GM19023 (cell line): ENCODE results near the gene FGB.

Experiments used
- ATAC-seq: cut with Tn5 transposase; IDR thresholded peaks from one replicate; pipeline ENCODE4 v1.9.1; 2021; ENCODE audit warnings: mild to moderate bottlenecking, moderate library complexity; ENCODE audit not compliant: unreplicated experiment

Gene FGB

DNA sequence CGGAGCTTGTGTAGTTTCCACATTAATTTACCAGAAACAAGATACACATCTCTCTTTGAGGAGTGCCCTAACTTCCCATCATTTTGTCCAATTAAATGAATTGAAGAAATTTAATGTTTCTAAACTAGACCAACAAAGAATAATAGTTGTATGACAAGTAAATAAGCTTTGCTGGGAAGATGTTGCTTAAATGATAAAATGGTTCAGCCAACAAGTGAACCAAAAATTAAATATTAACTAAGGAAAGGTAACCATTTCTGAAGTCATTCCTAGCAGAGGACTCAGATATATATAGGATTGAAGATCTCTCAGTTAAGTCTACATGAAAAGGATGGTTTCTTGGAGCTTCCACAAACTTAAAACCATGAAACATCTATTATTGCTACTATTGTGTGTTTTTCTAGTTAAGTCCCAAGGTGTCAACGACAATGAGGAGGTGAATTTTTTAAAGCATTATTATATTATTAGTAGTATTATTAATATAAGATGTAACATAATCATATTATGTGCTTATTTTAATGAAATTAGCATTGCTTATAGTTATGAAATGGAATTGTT is at the start of gene FGB:
Gene FGB, plus strand, starts transcription at position 315 of the 558 bp plus-strand sequence. Its CDS starts 8 bp downstream, at position 323.
- ATAC-seq: no peak

DNA sequence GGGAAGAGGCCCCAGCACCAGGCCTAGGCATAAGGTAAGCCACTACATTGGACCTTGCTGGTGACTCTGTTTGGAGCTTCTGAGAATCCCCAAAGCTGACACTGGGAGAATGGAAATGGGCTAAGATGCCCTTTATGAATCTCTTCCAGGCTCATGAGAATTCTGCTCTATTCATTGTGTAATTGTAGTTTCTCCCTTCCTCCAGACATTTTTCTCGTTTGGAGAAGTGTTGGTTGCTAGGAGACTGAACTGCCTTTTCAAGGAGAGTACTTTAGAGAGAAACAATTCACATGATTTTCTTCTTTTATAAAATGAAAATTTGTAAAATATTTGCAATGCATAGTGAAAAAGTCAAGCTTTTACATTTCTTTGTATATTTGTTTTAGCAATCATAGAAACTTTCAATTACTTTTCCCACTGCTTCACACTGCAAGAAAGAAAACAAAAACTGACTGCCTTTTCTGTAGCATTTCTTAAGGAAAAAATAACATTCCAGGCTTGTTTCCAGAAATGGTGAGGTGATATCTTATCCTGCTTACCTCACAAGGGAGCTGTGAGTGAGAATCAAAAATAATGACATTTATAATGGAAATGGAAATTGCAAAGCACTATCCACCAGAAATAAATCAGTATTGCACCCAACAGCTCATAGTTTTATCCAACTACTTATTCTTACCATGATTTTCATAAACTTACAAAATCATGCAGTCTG is 46.3 kb upstream of the FGB start:
- ATAC-seq: no peak

DNA sequence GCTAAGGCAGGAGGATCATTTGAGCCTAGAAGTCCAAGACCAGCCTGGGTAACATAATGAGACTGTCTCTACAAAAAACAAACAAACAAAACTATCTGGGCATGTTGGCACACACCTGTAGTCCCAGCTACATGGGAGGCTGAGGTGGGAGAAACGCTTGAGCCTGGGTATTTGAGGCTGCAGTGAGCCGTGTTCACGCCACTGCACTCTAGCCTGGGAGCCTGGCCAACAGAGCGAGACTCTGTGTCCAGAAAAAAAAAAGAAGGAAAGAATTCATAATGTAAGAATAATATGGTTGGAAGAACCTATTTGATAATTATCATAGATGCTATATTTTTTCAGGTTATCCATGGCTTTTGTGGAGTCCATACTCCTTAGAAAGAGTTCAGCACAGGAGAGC is 45.2 kb upstream of the FGB start:
- ATAC-seq: no peak

DNA sequence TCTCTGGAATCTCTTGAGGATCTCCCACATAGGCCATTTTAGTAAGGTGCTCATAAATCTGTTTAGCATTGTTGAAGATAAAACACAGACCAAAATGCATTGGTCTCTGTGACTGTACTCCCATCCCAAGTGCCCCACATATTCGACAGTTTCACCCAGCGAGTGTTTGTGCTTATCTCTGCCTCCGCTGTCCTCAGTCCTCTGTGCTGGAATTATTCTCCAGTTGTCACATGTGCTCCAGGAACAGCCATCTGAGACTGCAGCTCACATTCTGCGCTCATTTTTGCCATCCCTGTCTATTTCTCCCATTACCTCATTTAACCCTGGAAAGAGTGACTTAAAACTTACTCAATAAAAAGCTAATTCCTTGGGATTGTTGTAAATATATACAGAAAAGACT is 43.6 kb upstream of the FGB start:
- no peak for ATAC-seq

DNA sequence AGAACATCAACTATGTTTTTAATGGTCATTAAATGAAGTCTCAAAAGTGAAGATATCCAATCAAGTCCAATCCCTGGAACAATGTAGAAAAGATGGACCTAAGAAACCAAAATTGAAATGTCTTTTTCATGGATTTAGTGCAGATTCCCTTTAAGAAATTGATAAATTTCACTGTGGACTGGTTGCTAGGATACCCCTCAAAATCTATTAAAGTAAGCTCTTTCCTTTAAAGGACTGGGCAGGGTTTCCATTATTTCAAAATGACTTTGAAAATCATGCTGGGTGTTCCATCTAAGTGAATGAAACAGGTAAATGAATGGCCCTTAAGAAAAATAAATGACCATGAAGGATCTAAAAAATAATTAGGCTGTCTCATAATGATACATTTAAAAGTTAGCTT is 41.2 kb upstream of the FGB start:
- no peak for ATAC-seq

DNA sequence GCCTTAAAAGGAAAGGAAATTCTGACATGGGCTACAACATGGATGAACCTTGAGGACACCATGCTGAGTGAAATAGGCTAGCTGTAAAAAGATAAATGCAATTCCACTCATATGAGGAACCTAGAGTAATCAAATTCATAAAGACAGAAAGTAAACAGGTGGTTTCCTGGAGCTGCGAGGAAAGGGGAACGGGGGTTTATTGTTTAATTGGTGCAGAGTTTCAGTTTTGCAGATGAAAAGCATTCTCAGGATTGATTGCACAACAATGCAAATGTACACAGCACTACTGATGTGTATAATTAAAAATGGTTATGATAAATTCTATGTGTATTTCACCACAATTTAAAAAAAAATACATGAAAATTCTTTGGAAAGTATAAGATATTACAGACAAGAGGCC is 36.7 kb upstream of the FGB start:
- no peak for ATAC-seq

DNA sequence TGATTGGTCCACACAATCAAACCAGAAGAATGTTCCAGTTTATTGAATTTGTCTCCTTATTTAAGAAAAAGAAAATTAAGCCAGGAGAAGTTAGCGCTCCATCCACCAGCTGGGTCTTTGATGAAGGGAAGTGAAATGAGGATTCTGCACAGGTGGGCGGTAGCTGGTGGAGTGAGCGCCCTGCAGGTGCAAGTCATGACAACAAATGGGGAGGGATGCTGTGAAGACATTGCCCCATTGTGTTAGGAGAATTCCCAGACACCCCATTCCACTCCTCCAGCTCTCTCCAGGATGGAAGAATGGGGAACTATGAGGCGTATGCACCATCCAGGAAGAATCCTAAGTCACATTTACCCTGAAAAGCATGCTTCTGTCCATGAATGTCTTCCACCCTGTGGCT is 35.5 kb upstream of the FGB start:
- ATAC-seq: no peak

DNA sequence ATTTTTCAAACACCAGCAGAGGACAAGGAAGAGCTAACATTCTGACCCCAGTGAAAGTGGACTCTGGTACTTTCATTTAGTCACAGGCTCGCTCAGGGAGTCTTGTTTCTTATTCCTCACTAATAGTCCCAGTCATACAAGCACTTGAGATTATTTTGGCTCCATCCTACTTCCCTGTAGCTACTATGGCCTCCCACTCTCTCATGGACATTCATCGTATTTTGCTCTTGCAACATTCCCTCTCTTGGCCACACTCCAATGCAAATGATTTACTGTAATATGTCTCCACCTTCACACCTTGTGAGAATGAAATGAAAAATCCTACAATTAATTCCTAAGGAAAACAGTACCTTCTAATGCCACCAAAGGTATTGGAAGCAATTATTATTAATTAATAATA is 33.9 kb upstream of the FGB start:
- ATAC-seq: no peak

DNA sequence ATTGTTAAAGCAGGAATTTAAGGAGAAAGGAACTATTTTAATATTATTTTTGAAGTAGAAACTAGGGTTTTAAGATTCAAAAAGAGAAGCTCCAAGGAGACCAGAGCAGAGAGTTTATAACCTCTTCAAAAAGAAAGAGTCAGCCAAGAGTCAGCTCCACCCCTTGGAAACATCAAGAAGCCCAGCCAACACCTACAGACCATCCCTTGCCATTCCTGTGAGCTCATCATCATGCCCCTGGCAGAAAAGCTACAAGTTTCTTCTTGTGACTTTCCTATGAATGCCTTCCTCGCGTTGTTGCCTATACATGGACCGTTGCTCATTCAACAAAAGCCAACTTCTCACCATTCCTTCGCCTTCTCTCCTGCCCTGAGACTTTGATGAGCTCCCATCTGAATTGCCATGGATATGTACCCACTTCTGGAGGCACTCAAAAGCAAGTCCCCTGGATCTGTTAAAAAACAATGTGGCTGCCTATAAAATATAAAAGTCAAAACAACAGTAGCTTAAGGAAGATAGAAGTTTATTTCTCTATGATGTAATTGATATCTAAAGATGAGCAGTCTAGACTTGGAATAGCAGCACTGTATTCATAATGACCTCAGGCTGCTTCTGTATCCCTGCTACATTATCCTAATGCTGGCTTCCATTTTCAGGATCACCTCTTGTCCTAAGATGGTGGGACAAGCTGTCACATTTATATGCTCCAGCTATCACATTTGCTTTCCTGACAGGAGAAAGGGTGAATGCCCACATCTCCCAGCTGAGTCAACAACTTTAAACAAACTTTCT is 32.9 kb upstream of the FGB start:
- no peak for ATAC-seq

DNA sequence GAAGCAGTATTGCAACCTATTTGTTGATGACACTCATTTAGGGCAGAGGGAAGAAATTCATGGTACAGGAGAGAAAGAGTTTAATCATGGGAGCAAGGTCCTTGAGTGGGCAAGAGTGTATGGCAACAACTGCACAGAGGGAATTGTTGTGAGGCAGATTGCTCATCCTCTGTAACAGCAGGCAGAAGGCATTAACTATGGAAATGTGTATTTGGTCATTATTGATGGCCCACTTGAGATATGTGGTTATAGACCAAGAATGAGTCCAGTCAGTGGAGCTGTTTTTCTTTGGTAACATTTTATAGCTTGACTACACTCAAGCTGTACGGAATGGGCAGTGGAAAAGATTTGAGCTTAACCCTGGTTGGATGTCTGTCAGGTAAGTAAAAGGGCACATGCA is 28.5 kb upstream of the FGB start:
- no peak for ATAC-seq

DNA sequence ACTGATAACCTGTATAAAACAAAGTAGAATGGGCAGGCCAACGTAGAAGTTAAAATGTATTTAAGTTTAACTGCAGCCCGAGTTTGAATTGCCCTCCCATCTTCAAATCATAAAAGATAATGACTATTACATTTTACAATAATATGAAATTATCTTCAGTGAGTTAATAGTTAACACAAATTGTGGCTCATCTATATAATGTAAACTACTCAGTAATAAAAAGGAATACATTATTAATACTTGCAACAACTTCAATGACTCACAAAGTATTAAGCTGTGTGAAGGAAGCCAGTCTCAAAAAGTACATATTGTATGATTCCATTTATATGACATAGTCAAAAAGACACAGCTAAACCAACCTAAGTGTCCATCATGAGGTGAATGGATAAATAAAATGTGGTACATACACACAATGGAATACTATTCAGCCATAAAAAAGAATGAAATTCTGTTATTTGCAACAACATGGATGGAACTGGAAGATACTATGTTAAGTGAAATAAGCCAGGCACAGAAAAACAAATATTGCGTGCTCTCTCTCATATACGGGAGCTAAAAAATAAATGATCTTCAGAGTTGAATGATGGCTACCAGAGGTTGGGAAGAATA is 20.4 kb upstream of the FGB start:
- ATAC-seq: no peak

DNA sequence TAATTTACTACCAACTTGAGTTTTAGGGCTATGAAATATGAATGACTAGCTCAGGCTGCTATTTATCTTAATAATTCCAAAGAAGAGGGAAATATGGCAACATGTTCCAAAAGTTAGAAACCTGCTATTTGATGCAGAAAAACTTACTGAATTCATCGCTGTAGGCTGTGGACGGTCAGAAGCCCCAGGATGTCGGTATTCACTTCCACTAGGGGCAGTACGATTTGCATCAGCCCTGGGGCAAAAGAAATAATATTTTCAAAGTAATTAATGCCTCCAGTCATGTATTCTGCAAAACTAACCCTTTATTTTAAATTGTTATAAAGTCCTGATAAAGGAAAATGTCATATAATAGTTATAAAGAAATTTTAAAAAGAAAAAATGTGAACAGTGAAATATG is 17.1 kb upstream of the FGB start:
- no peak for ATAC-seq

DNA sequence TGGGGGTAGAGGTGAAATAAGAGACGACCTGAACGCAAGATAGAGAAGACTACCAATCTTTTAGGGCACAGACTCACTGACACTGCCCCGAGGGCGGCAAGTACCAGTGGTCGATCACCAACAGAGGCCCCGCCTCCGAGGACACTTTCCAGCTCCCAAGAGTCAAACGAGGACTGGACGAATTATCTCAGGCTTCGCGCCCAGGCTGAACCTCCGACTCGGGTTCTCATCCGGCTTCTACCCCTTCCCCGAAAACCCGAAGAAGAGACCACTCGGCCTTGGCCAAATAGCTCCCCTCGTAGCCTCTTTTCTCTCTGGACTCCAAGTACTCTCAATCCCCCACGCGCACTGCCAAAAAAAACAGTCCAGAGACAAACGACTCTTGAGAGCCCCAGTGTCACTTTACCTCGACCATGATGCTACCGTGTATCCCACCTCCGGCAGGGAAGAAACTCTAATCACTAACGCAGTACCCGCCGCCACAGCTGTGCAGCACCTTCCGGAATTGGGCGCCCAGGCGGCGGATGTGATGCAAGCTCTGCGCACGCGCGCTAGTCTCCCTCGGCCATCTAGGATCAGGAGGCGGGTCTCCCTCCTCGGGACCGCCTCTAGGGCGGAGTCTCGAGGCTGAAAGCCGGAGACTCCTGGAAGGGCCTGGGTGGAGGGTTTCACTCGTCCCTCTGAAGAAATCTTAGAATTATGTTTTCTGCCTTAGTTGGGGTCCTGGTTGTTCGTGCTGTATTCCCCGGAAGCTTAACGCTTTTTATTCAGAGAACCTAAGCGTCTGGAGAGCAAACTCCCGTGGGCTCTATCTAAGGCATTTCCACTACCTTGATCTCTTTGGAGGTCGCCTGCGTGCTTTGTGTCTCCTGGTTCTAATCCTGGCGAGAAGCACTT is 12.7 kb upstream of the FGB start, which contains the start of gene PLRG1:
Gene PLRG1, minus strand, starts transcription at position 507 of the 897 bp plus-strand sequence. Its CDS starts 92 bp downstream, at position 415.
- ATAC-seq: peak; percentile 99

DNA sequence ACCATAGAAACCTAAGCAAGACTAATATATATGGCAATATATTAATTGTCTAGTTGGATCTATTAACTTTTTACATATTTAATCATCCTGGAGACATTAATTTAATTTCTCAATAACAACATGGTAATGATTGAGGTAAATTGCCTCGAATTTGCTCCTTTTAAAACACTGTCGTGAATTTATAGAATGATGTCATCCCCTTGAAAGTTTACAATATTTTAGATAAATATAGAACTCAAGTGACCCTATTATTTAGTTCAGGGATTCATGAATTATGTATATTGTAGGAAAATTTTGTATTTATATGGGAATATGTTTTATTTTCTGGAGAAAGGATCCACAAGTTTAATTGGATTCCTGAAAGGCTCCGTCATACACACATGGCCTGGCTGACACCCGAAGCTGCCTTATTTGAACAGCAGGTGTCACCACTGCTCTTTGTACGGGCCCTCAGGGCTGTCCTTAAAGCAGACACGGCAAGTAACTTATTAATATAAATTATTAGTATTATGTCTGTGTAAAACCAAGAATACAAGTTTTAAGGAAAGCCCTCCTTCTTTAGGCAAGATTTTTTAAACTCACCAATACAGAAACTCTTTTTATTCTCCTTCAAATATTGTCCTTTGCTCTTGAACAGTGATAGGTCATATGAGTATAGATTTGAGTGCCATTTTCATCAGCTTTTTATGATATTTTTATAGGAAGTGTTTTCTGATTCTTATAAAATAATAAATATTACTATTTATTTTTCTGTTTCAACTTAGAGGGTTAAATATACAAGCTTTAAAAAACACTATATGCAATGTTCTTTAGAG is 10.7 kb upstream of the FGB start:
- peak; percentile 39 for ATAC-seq

DNA sequence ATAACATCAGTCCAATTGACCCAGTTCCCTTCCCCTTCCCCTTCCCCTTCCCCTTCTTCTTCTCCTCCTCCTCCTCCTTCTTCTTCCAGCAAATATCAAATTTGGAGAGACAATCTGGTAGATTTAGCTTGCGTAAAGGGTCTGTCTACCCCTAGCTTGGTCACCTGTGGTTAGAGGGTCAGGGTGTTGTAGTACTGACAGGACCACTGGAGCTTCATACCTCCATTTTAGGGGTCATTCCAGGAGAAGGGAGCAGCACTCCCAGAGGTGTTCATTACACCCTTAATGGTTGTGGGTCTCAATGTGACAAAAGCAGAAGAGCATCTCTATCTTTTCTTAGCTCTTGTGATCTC is 3.7 kb upstream of the FGB start:
- ATAC-seq: peak; percentile 29

DNA sequence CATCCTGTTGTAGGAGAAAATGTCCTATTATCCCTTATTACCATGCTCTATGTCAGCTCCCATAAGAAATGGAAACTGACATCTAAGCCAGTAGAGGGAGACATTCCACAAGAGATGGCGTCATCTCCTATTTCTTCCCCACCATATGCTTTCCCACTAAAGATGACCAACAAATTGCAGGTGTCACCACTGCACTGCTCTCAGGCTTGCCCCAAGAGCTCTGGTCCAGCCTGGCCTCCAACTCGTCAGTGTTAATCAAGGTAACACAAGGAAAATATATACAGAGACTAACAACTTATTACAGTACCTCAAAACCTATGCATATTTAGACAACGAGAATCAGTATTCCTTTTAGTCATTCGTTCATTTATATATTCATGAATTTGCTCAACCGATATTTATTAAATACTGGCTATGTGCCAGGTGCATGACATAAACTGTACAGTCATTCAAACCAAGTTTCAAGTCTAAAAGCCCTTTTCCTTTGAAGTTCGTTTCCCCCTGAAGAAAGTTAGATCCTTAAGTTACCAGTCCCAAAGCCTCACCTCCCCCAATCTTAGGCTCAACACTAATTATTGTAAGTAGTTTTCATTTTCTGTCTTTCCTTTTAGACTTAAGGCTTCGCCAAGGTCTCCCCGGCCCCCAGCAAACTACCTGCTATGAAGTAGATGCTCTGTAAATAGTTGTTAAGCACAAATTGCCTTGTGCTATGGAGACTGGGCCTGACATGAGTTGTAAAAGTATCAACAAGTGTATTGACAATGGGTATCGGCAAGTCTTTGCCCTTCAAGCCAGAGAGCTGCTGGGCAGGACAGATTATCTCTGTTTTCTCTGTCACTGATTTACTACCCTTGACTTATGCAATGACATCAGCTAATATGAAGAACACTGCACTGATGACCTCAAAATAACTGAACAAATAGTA is 3.1 kb upstream of the FGB start:
- ATAC-seq: peak; percentile 94

DNA sequence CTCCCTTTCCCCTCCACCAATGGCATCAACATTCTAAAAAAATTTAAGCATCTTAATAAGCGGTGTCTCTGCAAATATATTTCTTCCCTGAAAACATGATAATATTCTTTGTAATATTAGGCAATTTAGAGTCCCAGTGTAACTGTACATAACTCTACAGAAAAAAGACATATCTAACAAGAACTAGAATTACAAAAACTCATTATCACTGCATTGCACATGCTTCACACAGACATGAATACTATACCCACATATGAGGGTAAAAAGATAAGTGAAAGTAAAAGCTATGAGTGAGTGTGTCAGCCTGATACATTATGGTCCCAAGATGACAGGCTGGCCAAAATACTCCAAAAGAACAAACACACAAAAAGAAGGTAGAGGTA is 2.4 kb upstream of the FGB start:
- ATAC-seq: no peak

DNA sequence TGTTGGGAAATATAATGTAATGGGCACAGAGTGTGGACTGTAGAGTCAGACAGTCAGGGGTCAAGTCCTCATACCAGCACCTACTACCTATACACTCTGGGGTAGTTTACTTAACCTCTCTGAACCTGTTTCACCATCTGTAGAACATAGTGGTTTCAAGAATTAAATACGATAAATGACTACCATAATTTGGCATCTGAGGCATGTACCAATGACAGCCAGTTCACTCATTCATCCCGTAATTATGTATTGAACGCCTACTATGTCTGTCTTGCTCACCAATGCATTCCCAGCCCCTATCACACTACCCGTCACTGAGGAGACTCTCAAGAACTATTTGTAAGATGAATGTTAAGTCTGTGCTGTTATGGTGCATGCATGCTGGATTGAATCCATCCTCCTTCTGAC is 2.0 kb upstream of the FGB start:
- ATAC-seq: no peak

DNA sequence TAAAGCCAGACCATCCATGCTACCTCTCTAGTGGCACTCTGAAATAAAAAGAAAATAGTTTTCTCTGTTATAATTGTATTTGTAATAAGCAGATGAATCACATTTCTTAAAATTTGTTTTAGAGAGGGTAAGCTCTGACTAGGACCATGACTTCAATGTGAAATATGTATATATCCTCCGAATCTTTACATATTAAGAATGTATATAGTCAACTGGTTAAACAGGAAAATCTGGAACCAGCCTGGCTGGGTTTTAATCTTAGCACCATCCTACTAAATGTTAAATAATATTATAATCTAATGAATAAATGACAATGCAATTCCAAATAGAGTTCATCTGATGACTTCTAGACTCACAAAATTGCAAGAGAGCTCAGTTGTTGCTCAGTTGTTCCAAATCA is 1.5 kb downstream of the FGB start:
- ATAC-seq: no peak
